ENCODE measurements around the gene MRGPRF. TPM values are rescaled to one million over a fixed set of nuclear protein-coding genes. Genes with fewer than 3 reads are reported as not detected.

MRGPRF gene
- total and polyA plus RNA-seq, 2 of the 8 experiments (the other 6 are each of a cell fraction or from before 2014, with no cell fraction given), result 7.5 to 11.0 TPM

DNA sequence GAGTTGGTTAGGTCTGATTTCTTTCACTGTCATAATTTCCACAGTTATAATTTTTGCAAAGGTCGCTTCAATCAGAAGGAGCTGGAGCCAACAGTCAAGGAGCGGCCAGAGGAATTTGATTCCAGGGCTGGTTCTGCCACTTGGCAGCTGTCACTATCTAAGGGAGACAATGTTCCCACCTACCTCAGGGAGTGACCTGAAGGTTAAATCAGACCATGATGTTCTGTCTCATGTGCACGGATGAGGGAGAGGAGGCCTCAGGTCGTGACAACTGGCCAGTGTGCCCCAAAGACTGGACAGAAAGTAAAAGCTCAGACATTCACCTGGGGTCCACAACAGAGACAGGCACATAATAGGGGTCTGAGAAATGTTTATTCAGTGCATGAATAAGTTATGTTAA is 39.8 kb downstream of the MRGPRF start:
- Histone ChIP-seq H2BK5ac (ENCODE audit: low read depth, low read length) (no peak overlapping the region), H3K4me1 (replicated peaks in 1 of 4; ENCODE audit: control insufficient read depth in 3 of 4, insufficient read depth in 4 of 4, low read length in 3 of 4) (no peaks in the 10 kb centered on the region), H2BK20ac (ENCODE audit: low read length) (no peak overlapping the region), H2AK5ac (ENCODE audit: low read depth, low read length) (no peak overlapping the region), H3K27me3 (replicated peaks in 1 of 4; ENCODE audit: control insufficient read depth in 3 of 4, extremely low read depth in 1 of 4, insufficient read depth in 3 of 4, low read length in 3 of 4) (no peaks in the 10 kb centered on the region; a peak in 2 of 7 replicates), H2BK15ac (ENCODE audit: low read length) (no peak overlapping the region), H4K91ac (replicated peaks; ENCODE audit: insufficient read length, low read length) (no peak overlapping the region), H4K8ac (ENCODE audit: extremely low read depth, insufficient read depth, low read length) (no peak overlapping the region), H4K20me1 (replicated peaks in 1 of 2; ENCODE audit: control insufficient read depth in 1 of 2, insufficient read depth in 2 of 2, low read length in 2 of 2) (no peaks in the 10 kb centered on the region), H2AFZ (ENCODE audit: low read length) (no peak overlapping the region), H3K56ac (replicated peaks; ENCODE audit: insufficient read length, low read depth, low read length) (no peak overlapping the region), H3K23ac (ENCODE audit: insufficient read length) (no peak overlapping the region), H3K36me3 (ENCODE audit: control insufficient read depth in 2 of 4, insufficient read depth in 4 of 4, low read length in 3 of 4) (no peaks in the 10 kb centered on the region), H2BK120ac (replicated peaks; ENCODE audit: low read depth, low read length) (no peak overlapping the region), H3K9ac (replicated peaks in 1 of 4; ENCODE audit: extremely low read depth in 1 of 4, low read depth in 3 of 4, low read length in 3 of 4) (no peak overlapping the region), H3K79me2 (ENCODE audit: control insufficient read depth in 1 of 2, insufficient read depth in 2 of 2, low read length in 2 of 2) (no peaks in the 10 kb centered on the region), H3K18ac (ENCODE audit: extremely low read depth, low read length) (no peak overlapping the region), H3K4me2 (ENCODE audit: insufficient read depth in 1 of 2, low read depth in 2 of 2, low read length in 2 of 2) (no peak overlapping the region), H4K5ac (ENCODE audit: insufficient read length, low read depth, low read length) (no peak overlapping the region), H3K14ac (ENCODE audit: insufficient read length) (no peak overlapping the region), H3K4ac (replicated peaks; ENCODE audit: insufficient read length, low read depth, low read length) (no peak overlapping the region), H3K23me2 (ENCODE audit: low read depth, low read length) (no peaks in the 10 kb centered on the region), H3K27ac (ENCODE audit: low read depth, low read length) (no peak overlapping the region), H3K79me1 (ENCODE audit: low read depth, low read length) (no peaks in the 10 kb centered on the region), H2BK12ac (ENCODE audit: low read depth, low read length) (no peak overlapping the region), H3K9me3 (ENCODE audit: insufficient read depth in 2 of 2, low read depth in 1 of 2, low read length in 1 of 2) (peaks cover 0 to 5% of the 10 kb centered on the region in 2 experiments; a peak in 1 of 4 replicates), H3K4me3 (ENCODE audit: extremely low read depth in 1 of 4, insufficient read depth in 2 of 4, low read depth in 3 of 4, low read length in 4 of 4) (no peak overlapping the region)
- CTCF ChIA-PET (ENCODE audit: partially characterized antibody), result interaction anchor here (1.4 to 1.6 kb wide), 3 partner anchors 16 to 71 kb away, joined by 3 to 8 read pairs (median 3); no protein-coding TSS in a partner anchor
- DNase-seq (ENCODE audit: low read depth in 1 of 2, low spot score in 2 of 2) (no peak), FAIRE-seq (no peak)
- WGBS, 2 experiments (ENCODE audit: extremely low coverage in 1 of 2, insufficient coverage in 1 of 2, insufficient read length in 1 of 2, insufficient replicate concordance in 2 of 2, low coverage in 1 of 2, low lambda C conversion rate in 2 of 2, missing lambda C conversion rate in 1 of 2), result 64% methylated on average over 4 of the region's 4 CpGs; no CpG with 5 or more reads in 1 of the 2 experiments
- POLR2A ChIA-PET (ENCODE audit: partially characterized antibody), result interaction anchor here (1.5 kb wide), 1 partner anchor 18 kb away, joined by 3 read pairs; no protein-coding TSS in a partner anchor

Data from H1 (cell line).